A549 (cell line): ENCODE measurements around the gene SCUBE3. TPM values are rescaled to one million over a fixed set of nuclear protein-coding genes. Genes with fewer than 3 reads are reported as not detected.

ENCODE experiments used
- ATAC-seq, 2 experiments: fragments of 200-7000 bp in 1 of 2; fragments of >200 bp in 1 of 2; cut with Nextera tagmentation in 1 of 2; cut with Tn5 transposase in 1 of 2; 3 replicates each; pipeline versions ENCODE4 v1.8.0 to v1.9.1; 2018 to 2020; ENCODE audit warnings: mild to moderate bottlenecking in 1 of 2, moderate library complexity in 1 of 2
- CTCF ChIA-PET: fragments of 300-600 bp; sonication (Branson Sonifier 250); formaldehyde crosslinking; extraction: SDS; loops from one replicate; lab custom pipeline; 2021; ENCODE audit warnings: antibody characterized with exemption, inconsistent platforms; lab: Yijun Ruan, JAX
- POLR2A ChIA-PET: fragments of 350-600 bp; formaldehyde crosslinking; extraction: SDS; loops from one replicate; lab custom pipeline; 2021; ENCODE audit warnings: antibody characterized with exemption, inconsistent platforms; lab: Yijun Ruan, JAX
- DNase-seq, 2 experiments: peaks; one replicate each; pipeline versions ENCODE4 v3.0.0 to v3.0.0-alpha.2; 2011 to 2016; ENCODE audit warnings: low read depth in 1 of 2, low spot score in 1 of 2
- FAIRE-seq: peaks from 2 replicates; lab custom pipeline; 2011; peaks lifted over from hg19 to GRCh38; lab: Jason Lieb, UNC
- H3K27ac ChIP-seq, 2 experiments: fragments of >200 bp; sonication (Bioruptor Twin); formaldehyde crosslinking; 3 replicates each; pipeline ENCODE4 v1.5.1; 2016 to 2017
- H3K4me1 ChIP-seq: fragments of >200 bp; sonication (Bioruptor Twin); formaldehyde crosslinking; 3 replicates; pipeline ENCODE4 v1.6.1; 2016
- H3K4me2 ChIP-seq: fragments of >200 bp; sonication (Bioruptor Twin); formaldehyde crosslinking; 3 replicates; pipeline ENCODE4 v1.6.1; 2016
- H3K4me3 ChIP-seq: fragments of >200 bp; sonication (Bioruptor Twin); formaldehyde crosslinking; 3 replicates; pipeline ENCODE4 v1.5.1; 2016
- H3K9me3 ChIP-seq: fragments of >200 bp; sonication (Bioruptor Twin); formaldehyde crosslinking; 3 replicates; pipeline ENCODE4 v1.6.1; 2016
- BHLHE40 ChIP-seq: IDR thresholded peaks from 2 replicates; pipeline ENCODE4 v1.6.1; 2012; ENCODE audit warnings: low read depth, low read length, inconsistent platforms
- CBX2 ChIP-seq: fragments of 200-600 bp; sonication (generic); IDR thresholded peaks from 2 replicates; pipeline ENCODE4 v1.6.1; 2016; ENCODE audit warnings: low read depth, mild to moderate bottlenecking, borderline replicate concordance
- CBX8 ChIP-seq: fragments of 200-600 bp; sonication (generic); IDR thresholded peaks from 2 replicates; pipeline ENCODE4 v1.6.1; 2016
- CHD2 ChIP-seq: fragments of 150-350 bp; IDR thresholded peaks from 2 replicates; pipeline ENCODE4 v1.6.1; 2014; ENCODE audit warnings: low read length; ENCODE audit not compliant: partially characterized antibody
- E2F6 ChIP-seq: IDR thresholded peaks from 2 replicates; pipeline ENCODE4 v1.6.1; 2012; ENCODE audit warnings: low read depth, borderline replicate concordance
- ELK1 ChIP-seq: fragments of 150-350 bp; IDR thresholded peaks from 2 replicates; pipeline ENCODE4 v1.6.1; 2014; ENCODE audit warnings: low read depth, mild to moderate bottlenecking, low read length
- EP300 ChIP-seq, 2 experiments: fragments of >200 bp; sonication (Bioruptor Twin); formaldehyde crosslinking; IDR thresholded peaks; 2 replicates in 1 of 2; 3 replicates in 1 of 2; pipeline ENCODE4 v1.6.1; 2016 to 2017
- FOSB ChIP-seq: fragments of 250-450 bp; sonication (Bioruptor Pico); IDR thresholded peaks from 2 replicates; pipeline ENCODE4 v1.5.0; 2020; ENCODE audit warnings: mild to moderate bottlenecking, moderate library complexity
- FOXS1 ChIP-seq: fragments of 250-450 bp; sonication (Bioruptor Pico); IDR thresholded peaks from 2 replicates; pipeline ENCODE4 v1.5.0; 2020; ENCODE audit warnings: mild to moderate bottlenecking, moderate library complexity
- GATA3 ChIP-seq: IDR thresholded peaks from 2 replicates; pipeline ENCODE4 v1.6.1; 2012; ENCODE audit warnings: borderline replicate concordance
- HDAC2 ChIP-seq: fragments of 200-600 bp; sonication (generic); IDR thresholded peaks from 2 replicates; pipeline ENCODE4 v1.6.1; 2016
- HOXB13 ChIP-seq: fragments of 250-450 bp; sonication (Bioruptor Pico); IDR thresholded peaks from 2 replicates; pipeline ENCODE4 v1.5.0; 2020; ENCODE audit warnings: low read depth, mild to moderate bottlenecking, moderate library complexity
- JUNB ChIP-seq: fragments of >200 bp; sonication (Bioruptor Twin); formaldehyde crosslinking; IDR thresholded peaks from 2 replicates; pipeline ENCODE4 v1.6.1; 2016
- KDM5A ChIP-seq: fragments of 200-600 bp; sonication (generic); IDR thresholded peaks from 2 replicates; pipeline ENCODE4 v1.6.1; 2016; ENCODE audit warnings: antibody characterized with exemption, mild to moderate bottlenecking
- NFE2L2 ChIP-seq: fragments of 150-350 bp; conservative IDR thresholded peaks from 2 replicates; pipeline ENCODE4 v1.6.1; 2014; ENCODE audit warnings: low read length
- NPAS2 ChIP-seq: fragments of 250-450 bp; sonication (Bioruptor Pico); IDR thresholded peaks from 2 replicates; pipeline ENCODE4 v1.8.0; 2022; ENCODE audit warnings: mild to moderate bottlenecking, moderate library complexity, borderline replicate concordance
- NR3C1 ChIP-seq: fragments of >200 bp; sonication (Bioruptor Twin); formaldehyde crosslinking; IDR thresholded peaks from 3 replicates; pipeline ENCODE4 v1.6.1; 2017
- POLR2A ChIP-seq: IDR thresholded peaks from 2 replicates; pipeline ENCODE4 v1.6.1; 2012; ENCODE audit warnings: mild to moderate bottlenecking, low read length
- RAD21 ChIP-seq, 2 experiments: fragments of >200 bp in 1 of 2; sonication (Bioruptor Twin) in 1 of 2; formaldehyde crosslinking in 1 of 2; IDR thresholded peaks in 1 of 2; conservative IDR thresholded peaks in 1 of 2; 2 replicates in 1 of 2; 3 replicates in 1 of 2; pipeline ENCODE4 v1.6.1; 2012 to 2018; ENCODE audit warnings: inconsistent platforms in 1 of 2
- RCOR1 ChIP-seq: fragments of 150-350 bp; IDR thresholded peaks from 2 replicates; pipeline ENCODE4 v1.6.1; 2014; ENCODE audit warnings: antibody characterized with exemption, low read length, low read depth
- SMC3 ChIP-seq: fragments of >200 bp; sonication (Bioruptor Twin); formaldehyde crosslinking; IDR thresholded peaks from 3 replicates; pipeline ENCODE4 v1.6.1; 2018; ENCODE audit warnings: inconsistent platforms
- ZC3H11A ChIP-seq: fragments of 450-650 bp; IDR thresholded peaks from 2 replicates; pipeline ENCODE4 v1.6.1; 2014; ENCODE audit warnings: antibody characterized with exemption, mild to moderate bottlenecking
- WGBS: methylation state at CpG from one replicate; pipeline ENCODE4 v1.1.6; 2017; ENCODE audit errors: missing lambda C conversion rate; 5-methylcytosine and 5-hydroxymethylcytosine counted together
- polyA plus RNA-seq, 4 experiments: library from polyadenylated mRNA; depleted of rRNA in 3 of 4; stranded (reverse); fragments of >200 nt; fragmentation: RNase III in 1 of 4; extraction: RNeasy Plus Mini Kit Qiagen cat#74134 plus additional on column Dnase treatment in 1 of 4; gene quantifications; 2 replicates in 3 of 4; 3 replicates in 1 of 4; pipeline ENCODE4 v1.2.3, GENCODE V29; 2011 to 2017
- TF ChIP-seq, protein P1 (sequence below): fragments of >200 bp; sonication (Bioruptor Twin); formaldehyde crosslinking; IDR thresholded peaks from 3 replicates; pipeline ENCODE4 v1.6.1; 2016
- TF ChIP-seq, protein P2 (sequence below): IDR thresholded peaks from 2 replicates; pipeline ENCODE4 v1.6.1; 2012
- TF ChIP-seq, protein P3 (sequence below): fragments of >200 bp; sonication (Bioruptor Twin); formaldehyde crosslinking; IDR thresholded peaks from 3 replicates; pipeline ENCODE4 v1.5.1; 2016

SCUBE3 gene
- polyA plus RNA-seq, 2 of the 4 experiments (the other 2 are of a cell fraction) = 0.06 to 0.13 TPM

GRCh38 chr6:35174088-35174434 lies 39.7 kb upstream of the SCUBE3 start (continued):
- no peak for TF ChIP-seq KDM5A

GRCh38 chr6:35174501-35174900 lies 39.3 kb upstream of the SCUBE3 start:
- CTCF ChIA-PET = interaction anchor here (1.8 kb wide), 1 partner anchor 28 kb away, joined by 5 read pairs; no protein-coding TSS in a partner anchor
- WGBS = 91% methylated on average over 4 of the region's 4 CpGs
- no peaks in the 10 kb centered on the region for H3K9me3 ChIP-seq

GRCh38 chr6:35176301-35177024 lies 37.3 kb upstream of the SCUBE3 start:
- POLR2A ChIA-PET = no interaction called here
- H3K4me2 ChIP-seq = no peak overlapping the region
- peaks cover 22% of the 10 kb centered on the region for H3K4me1 ChIP-seq
- CTCF ChIA-PET = interaction anchor here (1.1 to 1.4 kb wide), 2 partner anchors 30 to 288 kb away, joined by 3 to 5 read pairs; partner anchors contain the start of gene ANKS1A
- FAIRE-seq = no peak
- no peaks in the 10 kb centered on the region for H3K9me3 ChIP-seq
- no peak for ATAC-seq
- TF ChIP-seq, protein P1, sequence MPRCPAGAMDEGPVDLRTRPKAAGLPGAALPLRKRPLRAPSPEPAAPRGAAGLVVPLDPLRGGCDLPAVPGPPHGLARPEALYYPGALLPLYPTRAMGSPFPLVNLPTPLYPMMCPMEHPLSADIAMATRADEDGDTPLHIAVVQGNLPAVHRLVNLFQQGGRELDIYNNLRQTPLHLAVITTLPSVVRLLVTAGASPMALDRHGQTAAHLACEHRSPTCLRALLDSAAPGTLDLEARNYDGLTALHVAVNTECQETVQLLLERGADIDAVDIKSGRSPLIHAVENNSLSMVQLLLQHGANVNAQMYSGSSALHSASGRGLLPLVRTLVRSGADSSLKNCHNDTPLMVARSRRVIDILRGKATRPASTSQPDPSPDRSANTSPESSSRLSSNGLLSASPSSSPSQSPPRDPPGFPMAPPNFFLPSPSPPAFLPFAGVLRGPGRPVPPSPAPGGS = no peak
- TF ChIP-seq NFE2L2 = no peak
- TF ChIP-seq BHLHE40 = no peak
- TF ChIP-seq HDAC2 = no peak
- TF ChIP-seq HOXB13 (CRISPR knock-in tag) = no peak
- TF ChIP-seq JUNB = no peak
- TF ChIP-seq FOXS1 = no peak
- TF ChIP-seq, protein P2, sequence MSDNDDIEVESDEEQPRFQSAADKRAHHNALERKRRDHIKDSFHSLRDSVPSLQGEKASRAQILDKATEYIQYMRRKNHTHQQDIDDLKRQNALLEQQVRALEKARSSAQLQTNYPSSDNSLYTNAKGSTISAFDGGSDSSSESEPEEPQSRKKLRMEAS = no peak
- no peak for TF ChIP-seq CHD2
- TF ChIP-seq SMC3 = no peak
- no peak for TF ChIP-seq ELK1
- 62% methylated on average over 3 of the region's 3 CpGs for WGBS
- DNase-seq = no peak
- no peak overlapping the region for H3K27ac ChIP-seq
- no peak overlapping the region for H3K4me3 ChIP-seq

More at GRCh38 chr6:35174501-35174900, 39.3 kb upstream of the SCUBE3 start:
- H3K4me1 ChIP-seq = peaks cover 8% of the 10 kb centered on the region; the same call in 1 of the 3 replicates
- no peak overlapping the region for H3K27ac ChIP-seq
- no peak for ATAC-seq
- TF ChIP-seq NR3C1 (no peak), POLR2A (no peak), EP300 (IDR thresholded peaks at IDR 0.05) (no peak), HDAC2 (no peak), RCOR1 (no peak), E2F6 (no peak), ZC3H11A (no peak), FOSB (CRISPR knock-in tag) (no peak), NPAS2 (no peak), RAD21 (conservative IDR thresholded peaks at IDR 0.05 in 1 of 2, IDR thresholded peaks at IDR 0.05 in 1 of 2) (no peak), CBX8 (no peak), CBX2 (no peak), JUNB (no peak), GATA3 (no peak), ELK1 (no peak)
- TF ChIP-seq, protein P3, sequence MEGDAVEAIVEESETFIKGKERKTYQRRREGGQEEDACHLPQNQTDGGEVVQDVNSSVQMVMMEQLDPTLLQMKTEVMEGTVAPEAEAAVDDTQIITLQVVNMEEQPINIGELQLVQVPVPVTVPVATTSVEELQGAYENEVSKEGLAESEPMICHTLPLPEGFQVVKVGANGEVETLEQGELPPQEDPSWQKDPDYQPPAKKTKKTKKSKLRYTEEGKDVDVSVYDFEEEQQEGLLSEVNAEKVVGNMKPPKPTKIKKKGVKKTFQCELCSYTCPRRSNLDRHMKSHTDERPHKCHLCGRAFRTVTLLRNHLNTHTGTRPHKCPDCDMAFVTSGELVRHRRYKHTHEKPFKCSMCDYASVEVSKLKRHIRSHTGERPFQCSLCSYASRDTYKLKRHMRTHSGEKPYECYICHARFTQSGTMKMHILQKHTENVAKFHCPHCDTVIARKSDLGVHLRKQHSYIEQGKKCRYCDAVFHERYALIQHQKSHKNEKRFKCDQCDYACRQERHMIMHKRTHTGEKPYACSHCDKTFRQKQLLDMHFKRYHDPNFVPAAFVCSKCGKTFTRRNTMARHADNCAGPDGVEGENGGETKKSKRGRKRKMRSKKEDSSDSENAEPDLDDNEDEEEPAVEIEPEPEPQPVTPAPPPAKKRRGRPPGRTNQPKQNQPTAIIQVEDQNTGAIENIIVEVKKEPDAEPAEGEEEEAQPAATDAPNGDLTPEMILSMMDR = no peak
- DNase-seq = no peak
- H3K4me2 ChIP-seq = no peak overlapping the region
- no peak for FAIRE-seq
- POLR2A ChIA-PET = no interaction called here
- no peak overlapping the region for H3K4me3 ChIP-seq
